AG08395 (cell line): Measurements from ENCODE around the gene ZNF688.
A peak's percentile ranks its signal among the peaks of the same experiment; 100 is the strongest.

Experiments used
- DNase-seq: peaks from one replicate; pipeline ENCODE4 v3.0.0; 2012; ENCODE audit warnings: mixed read lengths, low spot score

The ZNF688 gene

DNA sequence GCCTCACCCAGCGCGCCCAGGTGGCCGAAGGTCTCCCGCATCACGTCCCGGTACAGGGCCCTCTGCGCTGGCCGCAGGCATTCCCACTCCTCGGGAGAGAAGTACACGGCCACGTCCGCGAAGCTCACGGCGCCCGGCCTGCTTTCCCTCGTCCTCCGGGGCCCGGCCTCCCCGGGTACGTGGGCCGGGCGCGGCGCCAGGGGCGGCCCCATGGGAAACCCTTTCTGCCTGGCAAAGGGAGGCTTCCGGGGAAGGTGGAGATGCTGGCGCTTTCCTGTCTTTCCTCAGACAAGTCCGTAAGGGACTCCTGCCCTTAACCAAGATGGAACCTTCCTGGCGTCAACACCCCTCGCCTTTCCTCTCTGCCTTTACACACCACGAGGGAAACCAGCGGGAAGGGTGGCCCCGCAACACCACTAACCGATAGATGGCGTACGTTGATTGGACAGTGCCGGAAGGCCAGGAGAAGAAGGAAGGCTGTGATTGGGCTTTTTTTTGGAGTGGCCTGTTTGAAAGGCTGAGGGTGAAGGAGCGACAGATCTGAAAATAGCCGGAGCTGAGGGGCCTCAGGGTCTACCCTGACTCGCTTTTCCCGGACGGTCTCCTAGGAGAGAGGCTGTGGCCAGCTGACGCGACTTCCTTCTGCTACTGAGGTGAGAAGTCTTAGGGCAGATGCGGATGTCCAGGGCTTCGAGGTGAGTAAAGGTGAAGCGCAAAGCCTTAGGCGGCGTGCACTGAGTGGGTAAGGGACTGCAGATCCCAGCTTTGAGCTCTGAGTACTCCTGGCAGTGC, 14.1 kb upstream of the ZNF688 start, which contains the start of gene ZNF785:
Gene ZNF785, minus strand, starts transcription at position 298 of the 792 bp plus-strand sequence. Its CDS starts 86 bp downstream, at position 212.
- DNase-seq: peak; percentile 99

DNA sequence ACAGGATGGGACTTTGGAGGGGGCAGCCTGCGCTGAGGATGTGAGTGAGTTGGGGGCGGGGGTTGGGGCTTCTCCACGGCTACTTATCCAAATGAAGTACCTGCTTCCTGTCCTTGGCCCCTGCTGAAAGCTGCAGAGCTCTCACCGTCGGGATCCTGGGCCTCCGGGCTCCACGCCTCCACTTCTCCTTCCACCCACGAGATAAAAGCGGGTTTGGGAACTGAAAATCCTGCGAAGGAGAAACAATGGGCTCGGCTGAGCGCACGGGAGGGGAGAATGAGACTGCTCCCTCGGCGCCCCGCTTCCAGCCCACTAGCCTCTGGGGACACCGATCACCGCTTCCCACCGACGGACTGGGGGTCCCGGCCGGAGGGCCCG, 13.5 kb upstream of the ZNF688 start:
- peak; percentile 7 for DNase-seq

GRCh38 chr16:30582611-30583340, 11.3 kb upstream of the ZNF688 start:
- no peak for DNase-seq

DNA sequence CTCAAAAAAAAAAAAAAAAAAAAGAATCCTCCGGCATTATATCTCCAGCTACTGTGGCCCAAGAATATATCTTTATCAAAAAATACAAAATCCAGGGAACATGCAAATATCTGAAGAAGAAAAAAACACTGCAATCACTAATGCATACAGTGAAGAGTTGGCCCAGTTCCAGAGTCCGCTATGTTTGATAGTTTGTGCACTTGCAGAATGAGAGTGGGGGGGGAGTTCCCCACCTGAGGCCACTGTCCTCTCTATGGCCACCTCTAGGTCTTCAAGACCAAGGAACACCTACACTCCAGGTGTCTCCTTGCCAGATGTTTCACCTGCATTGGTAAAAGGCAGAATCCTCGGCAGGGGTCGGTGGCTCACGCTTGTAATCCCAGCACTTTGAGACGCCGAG, 9.9 kb upstream of the ZNF688 start:
- no peak for DNase-seq

GRCh38 chr16:30574678-30575077, 3.2 kb upstream of the ZNF688 start:
- DNase-seq: no peak

GRCh38 chr16:30570636-30571444, 674 bp downstream of the ZNF688 start:
- no peak for DNase-seq

- DNase-seq: no peak
Observed at GRCh38 chr16:30569746-30570635, 1.5 kb downstream of the ZNF688 start.

GRCh38 chr16:30569281-30569680, 2.2 kb downstream of the ZNF688 start:
- no peak for DNase-seq

GRCh38 chr16:30567991-30568638, 3.4 kb downstream of the ZNF688 start:
- DNase-seq: no peak

DNA sequence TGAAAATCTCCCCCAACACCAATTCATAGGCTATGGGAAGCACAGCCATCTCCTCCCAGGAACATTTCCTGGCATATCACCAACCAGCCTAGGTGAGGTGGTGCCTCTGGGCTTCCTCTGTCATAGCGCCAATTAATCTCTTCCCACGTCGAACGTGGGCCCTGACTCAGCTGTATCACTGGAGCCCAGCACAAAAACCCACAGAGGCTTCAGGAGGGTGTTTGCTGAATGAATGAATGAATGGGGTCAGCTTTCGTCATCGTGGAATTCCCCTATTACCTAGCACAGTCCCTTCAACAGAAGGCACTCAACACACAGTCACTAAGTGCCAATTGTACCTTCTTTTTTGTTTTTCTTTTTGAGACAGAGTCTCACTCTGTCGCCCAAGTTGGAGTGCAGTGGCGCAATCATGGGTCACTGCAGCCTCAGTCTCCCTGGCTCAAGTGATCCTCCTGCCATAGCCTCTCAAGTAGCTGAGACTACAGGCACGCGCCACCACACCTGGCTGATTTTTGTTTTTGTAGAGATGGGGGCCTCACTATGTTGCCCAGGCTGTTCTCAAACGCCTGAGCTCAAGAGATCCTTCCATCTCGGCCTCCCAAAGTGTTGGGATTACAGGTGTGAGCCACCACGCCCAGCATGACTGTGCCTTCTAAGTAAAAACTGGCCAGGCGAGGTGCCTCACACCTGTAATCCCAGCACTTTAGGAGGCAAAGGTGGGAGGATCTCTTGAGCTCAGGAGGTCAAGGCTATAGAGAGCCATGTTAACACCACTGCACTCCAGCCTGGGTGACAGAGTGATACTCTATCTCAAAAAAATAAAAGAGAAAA, 4.1 kb downstream of the ZNF688 start:
- DNase-seq: no peak

DNA sequence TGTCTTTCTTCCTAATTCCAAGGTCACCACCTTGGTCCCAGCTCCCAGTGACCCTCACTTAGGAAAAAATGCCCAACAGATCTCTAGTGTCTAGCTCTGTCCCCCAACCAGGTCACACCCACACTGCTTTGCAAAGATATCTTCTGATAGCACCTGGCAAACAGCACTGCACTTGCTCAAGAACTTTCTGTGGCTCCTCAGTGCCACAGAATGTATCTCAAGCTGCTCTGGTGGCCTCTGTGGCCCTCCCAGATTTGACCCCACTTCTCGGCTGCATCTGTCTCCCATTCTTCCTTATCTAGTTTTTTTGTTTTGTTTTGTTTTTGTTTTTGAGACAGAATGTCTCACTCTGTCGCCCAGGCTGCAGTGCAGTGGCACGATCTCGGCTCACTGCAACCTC, 5.0 kb downstream of the ZNF688 start:
- no peak for DNase-seq

DNA sequence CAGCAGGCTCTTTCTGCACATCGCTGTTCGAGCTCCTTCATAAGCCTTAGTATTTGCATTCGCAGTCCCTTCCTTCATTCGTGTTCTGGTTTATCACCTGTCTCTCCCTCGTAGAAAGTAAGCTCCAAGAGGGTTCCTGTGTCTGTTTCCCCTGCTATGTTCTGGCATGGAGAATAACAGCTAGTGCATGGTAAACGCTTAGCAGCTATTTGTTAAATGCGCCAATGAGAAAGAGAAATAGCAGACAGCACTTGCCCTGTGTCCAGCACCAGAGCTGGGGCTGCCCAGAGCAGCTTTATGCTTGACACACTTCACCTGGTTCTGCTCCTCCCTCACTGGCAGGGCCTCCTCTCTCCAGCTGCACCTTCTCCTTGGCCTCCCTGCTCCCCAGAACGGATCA, 5.5 kb downstream of the ZNF688 start:
- DNase-seq: no peak

DNA sequence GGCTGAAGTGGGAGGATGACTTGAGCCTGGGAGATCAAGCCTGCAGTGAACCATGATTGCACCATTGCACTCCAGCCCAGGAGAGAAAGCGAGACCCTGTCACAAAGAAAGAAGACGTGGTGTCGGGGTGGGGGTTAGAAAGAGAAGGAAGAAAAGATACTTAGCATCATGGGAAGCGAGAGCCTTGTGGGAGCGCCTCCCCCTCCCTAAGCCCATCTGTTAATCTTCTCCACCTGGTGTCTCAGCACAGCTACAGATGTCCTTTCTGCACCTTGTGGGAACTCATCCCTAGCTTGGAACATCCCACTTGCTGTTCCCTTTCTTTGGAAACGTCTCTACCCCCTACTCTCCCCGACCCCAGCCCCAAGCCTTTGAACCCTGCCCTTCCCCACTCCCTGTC, 6.0 kb downstream of the ZNF688 start:
- DNase-seq: no peak

- no peak for DNase-seq
Observed at GRCh38 chr16:30562021-30562420, 9.5 kb downstream of the ZNF688 start.

GRCh38 chr16:30561089-30561816, 10.3 kb downstream of the ZNF688 start:
- no peak for DNase-seq

- no peak for DNase-seq
Observed at GRCh38 chr16:30559690-30560089, 11.8 kb downstream of the ZNF688 start.

- no peak for DNase-seq
Observed at GRCh38 chr16:30558789-30559377, 12.6 kb downstream of the ZNF688 start.

DNA sequence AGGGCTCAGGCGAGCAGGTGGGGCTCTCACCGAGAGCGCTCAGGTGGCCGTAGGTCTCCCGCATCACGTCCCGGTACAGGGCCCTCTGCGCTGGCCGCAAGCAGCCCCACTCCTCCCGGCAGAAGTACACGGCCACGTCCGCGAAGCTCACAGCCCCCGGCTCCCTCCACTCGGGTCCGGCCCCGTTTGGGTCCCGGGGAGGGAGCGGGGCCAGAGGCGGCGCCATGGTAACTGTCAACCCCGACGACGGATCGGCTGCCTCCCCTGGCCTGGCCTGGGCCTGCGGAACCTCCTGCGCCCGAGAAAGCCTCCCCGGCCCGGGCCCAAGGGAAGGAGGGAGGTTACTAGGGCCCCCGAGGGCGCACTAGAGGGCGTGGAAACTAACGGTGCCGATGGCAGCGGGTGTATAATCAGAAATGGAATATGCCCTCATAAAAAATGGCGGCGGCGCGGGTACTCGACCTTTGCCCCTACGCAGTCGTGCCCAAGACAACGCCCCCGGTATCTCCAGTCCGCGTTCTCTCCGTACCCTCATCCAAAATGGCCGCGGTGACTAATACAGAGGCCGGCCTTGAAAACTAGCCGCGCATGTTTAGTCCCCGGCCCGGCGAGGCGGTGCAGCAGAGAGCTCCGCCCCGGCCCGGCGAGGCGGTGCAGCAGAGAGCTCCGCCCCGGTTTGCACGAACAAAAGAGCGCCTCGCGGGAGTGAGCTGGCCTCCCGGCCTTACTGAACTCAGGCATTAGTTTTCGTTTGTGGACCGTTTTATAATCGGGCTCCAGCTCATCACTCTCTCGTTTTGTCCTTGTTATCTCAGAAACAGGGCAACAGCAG, 13.3 kb downstream of the ZNF688 start, which contains the start of gene ZNF764:
Gene ZNF764, minus strand, starts transcription at position 418 of the 832 bp plus-strand sequence. Its CDS starts 192 bp downstream, at position 226.
- DNase-seq: peak; percentile 98
